ENCODE data around the gene UCHL3.

The UCHL3 gene

GRCh38 chr13:75550159-75550567 is 572 bp downstream of the UCHL3 start:
- no peak for DNase-seq (ENCODE audit: low read depth)

DNA sequence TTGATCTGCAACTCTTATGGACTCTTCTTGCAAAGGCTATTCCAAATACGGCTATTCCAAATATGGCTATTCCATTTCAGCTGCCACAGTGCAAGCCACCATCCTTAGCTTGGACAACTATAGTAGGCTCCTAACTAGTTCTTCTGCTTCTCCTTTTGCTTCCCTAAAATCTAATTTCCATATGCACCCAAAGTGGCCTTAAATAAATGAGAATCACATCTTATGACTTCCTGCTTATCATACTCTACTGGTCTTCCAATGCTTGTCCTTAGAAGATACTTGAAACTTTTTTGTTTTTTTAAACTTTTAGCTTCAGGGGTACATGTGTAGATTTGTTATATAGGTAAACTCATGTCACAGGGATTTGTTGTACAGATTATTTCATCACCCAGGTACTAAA is 4.9 kb downstream of the UCHL3 start:
- DNase-seq (ENCODE audit: low read depth), result no peak

DNA sequence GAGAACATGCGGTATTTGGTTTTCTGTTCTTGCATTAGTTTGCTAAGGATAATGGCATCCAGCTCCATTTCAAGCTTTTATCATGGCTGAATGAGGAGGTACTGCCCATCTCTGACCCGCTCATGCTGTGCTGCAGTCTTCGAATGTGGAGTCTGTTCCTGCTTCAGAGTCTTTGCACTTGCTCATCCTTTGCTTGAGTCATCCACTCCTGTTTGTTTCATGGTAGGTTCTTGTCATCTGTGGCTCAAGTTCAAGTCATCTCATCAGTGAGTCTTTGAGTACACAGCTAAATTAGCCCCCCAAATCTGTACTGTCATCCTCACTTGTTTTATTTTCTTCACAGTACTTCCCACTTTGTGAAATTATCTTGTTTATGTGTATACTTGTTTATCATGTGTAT is 5.4 kb downstream of the UCHL3 start:
- no peak for DNase-seq (ENCODE audit: low read depth)

DNA sequence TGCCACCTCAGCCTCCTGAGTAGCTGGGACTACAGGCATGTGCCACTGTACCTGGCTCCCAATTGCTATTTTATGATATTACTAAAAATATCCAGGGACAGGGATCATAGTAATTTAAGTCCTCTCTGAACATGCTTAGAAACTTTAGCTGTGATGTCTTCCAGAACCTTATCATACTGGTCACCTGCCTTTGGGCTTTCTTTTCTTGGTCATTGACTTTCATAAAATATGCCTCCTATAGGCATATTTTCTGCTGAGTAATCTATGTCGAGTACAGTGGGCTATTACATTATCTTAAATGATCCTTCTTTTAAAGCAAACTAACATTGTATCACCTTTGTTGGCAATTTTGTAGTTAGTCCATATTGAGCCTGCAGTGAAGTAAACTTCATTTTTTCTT is 6.2 kb downstream of the UCHL3 start:
- no peak for DNase-seq (ENCODE audit: low read depth)

GRCh38 chr13:75556961-75557360 is 7.4 kb downstream of the UCHL3 start:
- DNase-seq (ENCODE audit: low read depth), result no peak

GRCh38 chr13:75558145-75558840 is 8.7 kb downstream of the UCHL3 start:
- DNase-seq (ENCODE audit: low read depth), result no peak

- no peak for DNase-seq (ENCODE audit: low read depth)
These were observed 17.1 kb downstream of the UCHL3 start for GRCh38 chr13:75566658-75567057.

DNA sequence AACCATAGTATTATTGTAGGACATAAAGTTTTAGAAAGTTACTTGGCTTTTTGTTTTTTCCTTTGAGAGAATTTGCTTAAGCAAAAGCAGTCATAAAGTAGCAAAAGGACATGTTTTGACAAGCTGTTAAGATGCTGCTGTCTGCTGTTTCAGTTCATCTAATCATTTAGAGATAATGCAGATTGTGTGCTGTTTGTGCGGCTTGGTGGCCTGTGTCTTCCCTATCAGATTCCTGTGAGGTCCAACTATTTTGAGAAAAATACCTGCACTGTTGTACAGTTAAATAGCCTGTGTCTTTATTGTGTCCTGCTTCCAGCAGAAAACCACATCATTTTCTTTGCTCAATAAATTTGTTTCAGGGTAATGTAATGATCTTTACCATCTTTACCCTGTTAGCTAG is 20.0 kb downstream of the UCHL3 start:
- DNase-seq (ENCODE audit: low read depth), result no peak

GRCh38 chr13:75579529-75579928 is 29.9 kb downstream of the UCHL3 start:
- DNase-seq (ENCODE audit: low read depth), result no peak

- no peak for DNase-seq (ENCODE audit: low read depth)
These were observed 32.5 kb downstream of the UCHL3 start for GRCh38 chr13:75581874-75582640.

DNA sequence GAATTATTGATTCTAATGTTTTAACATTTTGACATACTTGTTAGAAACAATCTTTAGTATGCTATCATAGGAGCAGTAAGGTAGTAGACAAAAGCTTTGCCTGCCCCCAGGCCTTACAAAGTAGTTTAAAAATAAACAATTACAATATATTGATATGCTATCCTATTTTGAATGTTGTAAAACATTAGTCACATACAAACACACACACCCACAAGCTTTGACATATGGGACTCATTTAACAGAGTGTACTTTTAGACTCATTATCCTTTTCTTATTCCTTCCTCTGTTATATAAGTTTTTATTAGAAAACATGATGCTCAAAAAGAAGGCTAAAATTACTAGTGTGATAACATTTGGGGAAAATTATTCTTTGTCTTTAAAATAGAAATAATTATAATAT is 33.5 kb downstream of the UCHL3 start:
- DNase-seq (ENCODE audit: low read depth), result no peak

DNA sequence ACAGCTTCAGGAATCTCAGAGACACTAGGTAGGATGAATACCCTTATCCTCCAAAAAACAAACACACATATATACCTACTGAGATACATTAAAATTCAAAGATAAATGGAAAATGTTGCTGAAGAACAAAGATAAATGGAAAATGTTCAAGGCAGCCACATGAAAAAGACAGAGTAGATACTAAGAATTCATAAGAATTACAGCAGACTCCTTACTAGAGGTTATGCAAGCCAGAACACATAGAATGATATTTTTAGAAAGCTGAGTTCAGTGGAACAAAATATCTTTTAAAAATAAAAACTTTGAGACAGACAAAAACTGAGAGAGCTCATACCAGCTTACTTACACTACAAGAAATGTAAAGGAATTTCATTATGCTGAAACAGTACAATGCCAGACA is 35.6 kb downstream of the UCHL3 start:
- DNase-seq (ENCODE audit: low read depth), result no peak

GRCh38 chr13:75587679-75588078 is 38.1 kb downstream of the UCHL3 start:
- DNase-seq (ENCODE audit: low read depth), result no peak

- no peak for DNase-seq (ENCODE audit: low read depth)
These were observed 47.1 kb downstream of the UCHL3 start for GRCh38 chr13:75596657-75597182.

DNA sequence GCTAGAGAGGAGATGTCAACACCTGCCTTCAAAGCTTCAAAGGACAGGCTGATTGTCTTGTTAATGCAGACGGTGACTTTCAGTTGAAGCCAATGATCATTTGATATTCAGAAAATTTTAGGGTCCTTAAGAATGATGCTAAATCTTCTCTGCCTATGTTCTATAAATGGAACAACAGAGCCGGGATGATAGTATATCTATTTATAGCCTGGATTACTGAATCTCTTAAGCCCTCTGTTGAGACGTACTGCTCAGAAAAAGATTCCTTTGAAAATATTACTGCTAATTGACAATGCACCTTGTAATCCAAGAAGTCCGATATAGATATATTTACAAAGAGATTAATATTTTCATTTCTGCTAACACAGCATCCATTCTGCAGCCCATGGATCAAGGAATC is 50.8 kb downstream of the UCHL3 start:
- no peak for DNase-seq (ENCODE audit: low read depth)

DNA sequence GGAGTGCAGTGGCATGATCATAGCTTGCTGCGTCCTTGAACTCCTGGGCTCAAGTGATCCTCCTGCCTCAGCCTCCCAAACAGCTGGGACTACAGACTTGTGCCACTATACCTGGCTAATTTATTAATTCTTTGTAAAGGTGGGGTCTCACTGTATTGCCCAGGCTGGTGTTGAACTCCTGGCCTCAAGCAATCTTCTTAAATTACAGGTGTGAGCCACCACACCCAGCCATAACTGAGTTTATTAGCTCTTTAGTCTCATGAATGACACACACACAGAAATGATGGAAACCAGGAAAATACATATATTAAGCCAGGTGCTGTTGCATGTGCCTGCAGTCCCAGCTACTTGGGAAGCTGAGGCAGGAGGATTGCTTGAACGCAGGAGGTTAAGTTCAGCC is 53.4 kb downstream of the UCHL3 start:
- no peak for DNase-seq (ENCODE audit: low read depth)

- no peak for DNase-seq (ENCODE audit: low read depth)
These were observed 57.9 kb downstream of the UCHL3 start for GRCh38 chr13:75607447-75607846.

- no peak for DNase-seq (ENCODE audit: low read depth)
These were observed 60.9 kb downstream of the UCHL3 start for GRCh38 chr13:75610466-75610865.

GRCh38 chr13:75612354-75612753 is 62.8 kb downstream of the UCHL3 start:
- DNase-seq (ENCODE audit: low read depth), result no peak

DNA sequence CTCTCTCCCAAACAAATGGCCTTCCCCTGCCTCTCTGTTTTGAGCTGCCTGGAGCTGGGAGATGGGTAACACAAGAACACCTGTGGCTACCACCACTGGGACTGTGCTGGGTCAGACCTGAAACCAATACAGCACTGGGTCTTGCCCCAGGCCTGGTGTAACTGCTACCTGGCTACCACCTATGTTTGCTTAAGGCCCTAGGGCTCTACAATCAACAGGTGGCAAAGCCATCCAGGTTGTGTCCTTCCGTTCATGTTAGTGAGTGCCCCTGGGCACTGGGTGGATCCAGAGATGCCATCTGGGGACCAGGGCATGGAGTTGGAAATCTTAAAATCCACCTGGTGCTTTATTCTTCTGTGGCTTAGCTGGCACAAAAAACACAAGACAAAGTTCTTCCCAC is 67.6 kb downstream of the UCHL3 start:
- DNase-seq (ENCODE audit: low read depth), result no peak

- DNase-seq (ENCODE audit: low read depth), result no peak
These were observed 68.7 kb downstream of the UCHL3 start for GRCh38 chr13:75618308-75618707.

- no peak for DNase-seq (ENCODE audit: low read depth)
These were observed 70.4 kb downstream of the UCHL3 start for GRCh38 chr13:75620020-75620419.

DNA sequence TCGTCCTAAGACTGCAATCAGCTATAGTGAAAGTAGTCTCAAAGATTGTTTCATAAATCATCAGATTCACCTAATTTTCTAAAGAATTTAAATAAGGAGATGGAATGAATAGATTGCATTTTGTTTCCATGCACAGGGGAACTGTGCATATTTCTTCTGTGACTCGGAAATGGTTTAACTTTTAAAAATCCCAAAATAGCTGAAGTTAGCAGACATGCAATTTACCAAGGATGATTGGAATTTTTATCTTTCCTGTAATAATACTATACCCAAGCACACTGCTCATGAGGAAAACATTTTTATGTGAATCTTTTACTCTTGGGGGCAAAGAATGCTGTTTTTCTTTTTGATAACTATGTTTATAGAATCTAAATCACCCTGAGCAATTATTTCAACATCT is 71.6 kb downstream of the UCHL3 start:
- no peak for DNase-seq (ENCODE audit: low read depth)

DNA sequence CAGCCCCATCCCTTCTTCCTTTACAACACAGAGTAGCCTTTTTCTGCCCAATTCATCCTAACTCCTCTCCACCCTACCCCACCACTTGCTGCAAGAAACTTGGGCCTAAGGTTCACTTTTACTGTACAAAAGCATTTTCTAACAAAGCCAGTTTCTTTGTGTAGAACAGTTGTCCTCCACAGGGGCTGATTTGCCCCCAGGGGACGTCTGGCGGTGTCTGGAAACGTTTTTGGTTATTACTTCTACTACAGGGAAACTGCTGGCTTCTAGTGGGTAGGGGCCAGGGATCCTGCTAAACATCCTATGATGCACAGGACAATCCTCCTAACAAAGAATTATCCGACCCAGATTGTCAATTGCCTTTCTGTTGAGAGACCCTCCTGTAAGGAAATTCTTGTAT is 79.2 kb downstream of the UCHL3 start:
- no peak for DNase-seq (ENCODE audit: low read depth)

All from stimulated activated CD8-positive, alpha-beta memory T cell treated with anti-CD3 and anti-CD28 coated beads, Interleukin-12 subunit alpha, Interleukin-12 subunit beta, amount 100 ng/mL, for 4 hours (primary cell).